Stimulated activated CD8-positive, alpha-beta memory T cell treated with anti-CD3 and anti-CD28 coated beads, Interleukin-12 subunit alpha, Interleukin-12 subunit beta, amount 100 ng/mL, for 24 hours (primary cell): ENCODE measurements around the gene DNAJC30.
"Not testable (repeated sequence)": the region's sequence is repeated elsewhere in the genome, so short reads cannot be mapped to it uniquely, and the experiment has no call there.

ENCODE experiments used
- DNase-seq: peaks from one replicate; pipeline ENCODE4 v3.0.0-alpha.2; 2020; ENCODE audit errors: extremely low read depth

DNAJC30 gene

DNA sequence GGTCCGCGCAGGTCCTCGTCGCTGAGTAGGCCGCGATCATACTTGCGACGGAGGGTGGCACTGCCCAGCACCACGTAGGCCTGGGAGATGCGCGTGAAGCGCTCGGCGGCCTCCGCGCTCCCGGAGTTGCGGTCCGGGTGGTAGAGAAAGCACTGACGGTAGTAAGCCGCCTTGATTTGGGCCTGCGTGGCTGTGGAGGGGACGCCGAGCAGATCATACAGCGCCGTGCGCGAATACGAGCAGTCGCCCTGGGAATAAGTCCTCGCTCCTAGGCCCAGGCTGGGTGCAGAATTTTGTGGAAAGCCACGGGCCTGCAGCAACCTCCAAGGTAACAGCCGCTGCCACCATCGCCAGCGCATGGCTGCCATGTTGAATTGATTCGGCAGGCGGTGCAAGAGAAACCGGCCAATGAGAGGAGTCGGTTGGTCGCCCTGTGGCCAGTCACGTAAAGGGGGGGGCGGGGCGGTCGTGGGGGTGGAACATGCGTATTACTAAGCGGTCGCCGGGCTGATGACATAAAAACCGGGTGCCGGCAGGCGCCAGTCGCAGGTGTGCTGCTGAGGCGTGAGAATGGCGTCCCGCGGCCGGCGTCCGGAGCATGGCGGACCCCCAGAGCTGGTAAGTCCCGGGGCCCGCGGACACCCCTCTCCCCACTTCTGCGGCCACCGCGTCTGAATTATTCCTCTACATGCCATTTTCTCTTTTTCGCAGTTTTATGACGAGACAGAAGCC, at the start of gene DNAJC30, which contains the start of gene BUD23:
DNAJC30 (minus strand) TSS at position 398 of the 732 bp plus-strand sequence; CDS start at position 368, 30 bp downstream.
BUD23 (plus strand) TSS at position 542 of the 732 bp plus-strand sequence; CDS start at position 571, 29 bp downstream.
- DNase-seq: peak; percentile 97

DNA sequence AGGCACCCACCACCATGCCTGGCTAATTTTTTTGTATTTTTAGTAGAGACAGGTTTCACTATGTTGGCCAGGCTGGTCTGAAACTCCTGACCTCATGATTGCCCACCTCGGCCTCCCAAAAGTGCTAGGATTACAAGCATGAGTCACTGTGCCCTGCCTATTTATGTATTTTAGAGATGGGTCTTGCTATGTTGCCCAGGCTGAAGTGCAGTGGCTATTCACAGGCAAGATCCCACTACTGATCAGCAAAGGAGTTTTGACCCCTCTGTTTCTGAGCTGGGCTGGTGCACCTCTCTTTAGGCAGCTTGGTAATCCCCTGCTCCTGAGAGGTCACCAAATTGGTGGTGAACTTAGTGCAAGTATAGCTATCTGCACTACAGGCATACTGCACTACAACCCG, 49.1 kb upstream of the DNAJC30 start:
- no peak for DNase-seq

DNA sequence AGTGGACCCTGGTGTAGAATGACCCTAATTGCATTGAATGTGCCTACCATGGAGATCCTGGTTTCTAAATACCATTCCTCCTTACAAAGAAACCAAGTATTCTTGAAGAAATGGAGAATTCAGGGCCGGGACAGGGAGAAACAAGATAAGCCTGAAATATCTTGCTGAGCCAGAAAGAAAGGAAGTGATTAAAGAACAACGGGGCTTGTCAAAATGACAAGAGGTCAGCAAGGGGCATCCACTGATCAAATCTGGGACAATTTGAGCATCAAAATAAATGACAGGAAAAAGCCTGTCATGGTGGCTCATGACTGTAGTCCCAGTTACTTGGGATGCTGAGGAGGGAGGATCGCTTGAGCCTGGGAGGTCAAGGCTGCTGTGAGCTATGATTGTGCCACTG, 47.2 kb upstream of the DNAJC30 start:
- no peak for DNase-seq

DNA sequence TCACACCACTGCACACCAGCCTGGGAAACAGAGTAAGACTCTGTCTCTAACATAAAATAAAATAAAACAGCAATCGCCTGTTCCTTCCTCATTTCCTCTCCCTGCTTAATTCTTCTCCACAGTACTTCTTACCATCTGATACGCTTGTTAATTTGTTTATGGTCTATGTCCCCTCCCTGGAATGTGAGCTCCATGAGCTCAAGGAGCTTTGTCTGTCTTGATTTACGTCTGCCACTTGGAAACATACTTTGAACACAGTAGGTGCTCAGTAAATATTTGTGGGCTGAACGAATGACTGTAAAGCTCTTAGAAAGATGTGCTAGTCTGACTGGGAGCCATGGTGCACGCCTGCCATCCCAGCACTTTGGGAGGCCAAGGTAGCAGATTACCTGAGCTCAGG, 45.3 kb upstream of the DNAJC30 start:
- no peak for DNase-seq

DNA sequence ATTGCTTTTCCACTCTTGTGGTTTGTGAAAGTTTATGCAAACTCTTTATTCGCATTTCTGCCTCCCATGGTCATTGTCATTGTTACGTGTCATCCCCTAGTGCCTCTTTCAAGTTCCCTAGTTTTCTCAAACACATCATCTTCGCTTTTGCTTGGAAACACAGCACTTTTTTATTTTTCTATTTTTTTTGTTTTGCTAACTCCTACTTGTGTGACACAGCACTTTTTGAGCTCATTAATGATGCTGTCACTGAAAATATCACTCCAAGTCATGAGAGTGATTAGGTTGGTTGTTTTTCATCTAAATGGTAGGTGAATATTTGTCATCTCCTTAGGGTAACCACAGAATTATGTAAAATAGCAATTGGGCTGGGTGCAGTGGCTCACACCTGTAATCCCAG, 44.7 kb upstream of the DNAJC30 start:
- DNase-seq: no peak

DNA sequence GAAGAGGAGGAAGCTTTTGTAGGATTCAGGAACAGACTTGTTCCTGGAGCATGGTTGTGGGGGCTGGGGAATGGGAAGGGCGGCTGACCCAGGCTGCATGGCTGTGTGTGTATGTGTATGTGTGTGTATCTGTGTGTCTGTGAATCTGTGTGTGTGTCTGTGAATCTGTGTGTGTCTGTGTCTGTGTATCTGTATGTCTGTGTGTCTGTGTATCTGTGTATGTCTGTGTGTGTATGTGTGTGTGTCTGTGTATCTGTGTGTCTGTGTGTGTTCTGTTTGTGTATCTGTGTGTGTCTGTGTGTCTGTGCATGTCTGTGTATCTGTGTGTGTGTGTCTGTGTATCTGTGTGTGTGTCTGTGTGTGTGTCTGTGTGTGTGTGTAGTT, 42.8 kb upstream of the DNAJC30 start:
- no peak for DNase-seq

DNA sequence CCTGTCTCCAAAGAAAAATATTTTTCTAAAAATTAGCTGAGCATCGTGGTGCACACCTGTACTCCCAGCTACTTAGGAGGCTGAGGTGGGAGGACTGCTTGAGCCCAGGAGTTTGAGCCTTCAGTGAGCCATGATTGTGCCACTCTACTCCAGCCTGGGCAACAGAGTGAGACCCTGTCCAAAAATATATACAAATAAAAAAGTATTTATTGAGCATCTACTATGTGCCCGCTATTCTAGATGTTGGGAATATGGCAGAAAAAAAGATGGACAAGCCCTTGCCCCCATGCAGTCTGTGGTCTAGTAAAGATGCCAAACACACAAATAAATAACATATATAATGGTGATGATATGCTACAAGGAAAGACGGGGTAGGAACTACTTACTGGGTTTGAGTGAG, 40.6 kb upstream of the DNAJC30 start:
- DNase-seq: no peak

DNA sequence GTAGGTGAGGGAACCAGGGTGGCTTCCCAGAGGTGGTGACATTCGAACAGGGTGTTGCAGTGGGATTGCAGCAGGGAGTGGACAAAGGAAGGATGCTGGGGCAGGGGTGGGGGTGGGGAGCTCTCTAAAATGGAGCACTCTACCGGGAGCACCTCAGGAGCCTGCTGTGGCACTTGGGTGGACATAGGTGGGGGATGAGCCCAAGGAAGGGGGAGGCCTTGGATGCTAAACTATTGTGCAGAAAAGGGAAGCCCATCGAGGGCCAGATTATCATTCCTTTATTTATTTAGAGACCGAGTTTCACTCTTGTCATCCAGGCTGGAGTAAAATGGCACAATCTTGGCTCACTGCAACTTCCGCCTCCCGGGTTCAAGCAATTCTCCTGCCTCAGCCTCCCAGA, 39.5 kb upstream of the DNAJC30 start:
- no peak for DNase-seq

DNA sequence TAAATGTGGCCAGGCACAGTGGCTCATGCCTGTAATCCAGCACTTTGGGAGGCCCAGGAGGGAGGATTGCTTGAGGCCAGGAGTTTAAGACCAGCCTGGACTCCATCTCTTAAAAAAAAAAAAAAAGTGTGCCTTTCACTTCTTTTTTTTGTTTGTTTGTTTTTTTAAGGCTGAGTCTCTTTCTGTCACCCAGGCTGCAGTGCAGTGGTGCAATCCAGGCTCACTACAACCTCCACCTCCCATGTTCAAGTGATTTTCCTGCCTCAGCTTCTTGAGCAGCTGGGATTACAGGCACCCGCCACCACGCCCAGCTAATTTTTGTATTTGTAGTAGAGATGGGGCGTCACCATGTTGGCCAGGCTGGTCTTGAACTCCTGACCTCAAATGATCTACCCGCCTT, 38.9 kb upstream of the DNAJC30 start:
- DNase-seq: not testable (repeated sequence)

DNA sequence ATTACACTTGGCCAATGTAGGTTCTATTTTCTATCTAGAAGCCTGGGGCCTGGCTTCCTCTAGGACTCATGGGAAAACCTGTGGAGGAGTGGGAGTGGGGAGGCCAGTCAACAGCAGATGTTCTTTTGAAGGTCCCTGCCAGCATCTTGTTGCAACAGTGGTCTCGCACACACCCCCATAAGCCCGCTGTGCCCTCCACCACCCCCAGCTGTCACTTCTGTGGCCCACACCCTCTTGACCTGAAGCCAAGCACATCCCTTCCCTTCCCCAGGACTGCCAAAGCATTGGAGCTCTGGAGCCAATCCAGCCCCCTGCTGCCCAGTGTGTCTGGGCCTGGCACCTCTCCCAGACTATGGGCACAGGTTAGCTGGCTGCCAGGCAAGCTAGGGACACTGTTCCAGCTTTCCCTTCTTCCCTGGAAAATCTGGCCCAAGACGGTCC, 38.1 kb upstream of the DNAJC30 start:
- DNase-seq: no peak

DNA sequence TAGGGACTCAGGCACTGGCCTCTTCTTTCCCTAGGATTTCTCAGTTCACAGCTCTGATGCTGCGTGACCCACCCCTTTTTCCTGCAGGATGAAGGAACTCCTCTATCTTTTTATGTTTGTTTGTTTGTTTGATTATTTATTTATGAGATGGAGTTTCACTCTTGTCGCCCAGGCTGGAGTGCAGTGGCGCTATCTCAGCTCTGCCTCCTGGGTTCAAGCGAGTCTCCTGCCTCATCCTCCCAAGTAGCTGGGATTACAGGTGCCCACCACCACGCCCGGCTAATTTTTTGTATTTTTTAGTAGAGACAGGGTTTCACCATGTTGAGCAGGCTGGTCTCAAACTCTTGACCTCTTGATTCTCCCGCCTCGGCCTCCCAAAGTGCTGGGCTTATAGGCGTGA, 37.2 kb upstream of the DNAJC30 start:
- not testable (repeated sequence) for DNase-seq

DNA sequence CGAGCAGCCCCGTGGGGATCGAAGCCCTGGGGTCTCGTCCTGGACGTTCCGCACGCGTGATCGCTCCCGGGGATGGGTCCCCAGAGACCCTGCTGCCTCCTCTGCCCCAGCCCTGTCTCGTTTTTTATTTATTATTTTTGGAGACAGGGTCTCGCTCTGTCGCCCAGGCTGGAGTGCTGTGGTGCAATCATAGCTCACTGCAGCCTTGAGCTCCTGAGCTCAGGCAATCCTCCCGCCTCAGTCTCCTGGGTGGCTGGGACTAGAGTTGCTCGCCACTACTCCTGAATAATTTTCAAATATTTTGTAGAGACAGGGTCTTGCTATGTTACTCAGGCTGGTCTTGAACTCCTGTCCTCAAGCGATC, 36.5 kb upstream of the DNAJC30 start:
- no peak for DNase-seq

DNA sequence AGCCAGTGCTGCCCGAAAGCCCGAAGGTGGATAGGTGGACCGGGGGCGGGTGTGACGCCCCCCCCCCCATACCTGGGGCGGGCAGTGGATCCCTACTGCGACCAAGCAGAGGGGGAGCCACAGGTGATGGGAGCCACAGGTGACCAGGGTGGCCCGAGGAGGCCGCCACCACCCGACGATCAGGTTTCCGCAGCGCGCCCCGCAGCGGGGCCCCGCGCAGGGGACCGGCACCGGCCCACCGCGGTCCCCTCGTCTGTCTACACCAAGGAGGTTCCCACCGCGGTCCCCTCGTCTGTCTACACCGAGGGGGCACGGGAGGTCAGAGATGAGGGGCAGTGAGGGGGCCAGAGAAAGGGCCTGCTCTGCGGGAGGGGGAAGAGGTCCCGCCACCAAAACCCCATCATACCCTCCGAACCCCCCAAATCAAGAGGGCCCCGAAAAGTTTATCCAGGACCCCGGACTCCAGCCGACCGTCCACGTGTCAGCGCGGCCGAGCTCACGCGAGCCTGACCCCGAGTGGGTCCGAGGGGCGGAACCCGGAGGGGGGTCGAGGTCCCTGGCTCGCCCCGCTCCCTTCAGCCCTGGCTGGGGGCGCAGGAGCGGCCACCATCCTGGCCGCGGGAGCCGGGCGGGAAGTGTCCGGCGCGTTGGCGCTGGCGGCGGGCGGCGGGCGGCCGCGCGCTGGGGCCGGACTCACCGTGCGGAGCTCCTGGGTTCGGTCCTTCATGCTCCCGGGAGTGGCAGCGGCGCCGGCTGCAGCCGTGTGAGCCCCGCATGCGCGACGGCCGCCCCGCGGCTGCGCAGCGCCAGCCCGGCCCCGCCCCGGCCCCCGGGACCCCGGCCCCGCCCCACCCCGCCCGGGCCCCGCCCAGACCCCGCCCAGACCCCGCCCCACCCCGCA, 35.9 kb upstream of the DNAJC30 start, which contains the start of gene STX1A:
STX1A (minus strand) TSS at position 765 of the 901 bp plus-strand sequence; CDS start at position 727, 38 bp downstream.
- no peak for DNase-seq

DNA sequence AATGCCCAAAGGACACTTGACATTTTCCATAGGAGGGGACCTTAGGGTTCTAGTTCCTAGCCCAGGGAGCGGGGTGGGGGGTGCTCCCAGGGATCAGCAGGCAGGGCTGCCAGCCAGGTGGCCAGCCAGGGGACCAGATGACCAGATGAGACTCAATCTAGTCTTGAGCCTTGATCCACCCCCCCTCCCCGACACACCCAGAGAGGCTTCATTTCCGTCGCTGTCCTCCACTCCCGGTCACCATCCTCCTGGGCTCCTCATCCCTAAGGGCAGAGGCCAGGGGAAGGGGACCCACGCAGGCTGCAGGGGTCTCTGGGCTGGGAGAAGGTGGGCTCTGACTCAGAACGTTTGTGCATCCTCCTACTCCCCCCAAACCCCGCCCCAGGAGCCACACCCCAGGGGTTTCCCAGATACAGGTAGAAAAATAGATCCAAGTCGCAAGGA, 35.2 kb upstream of the DNAJC30 start:
- DNase-seq: no peak

DNA sequence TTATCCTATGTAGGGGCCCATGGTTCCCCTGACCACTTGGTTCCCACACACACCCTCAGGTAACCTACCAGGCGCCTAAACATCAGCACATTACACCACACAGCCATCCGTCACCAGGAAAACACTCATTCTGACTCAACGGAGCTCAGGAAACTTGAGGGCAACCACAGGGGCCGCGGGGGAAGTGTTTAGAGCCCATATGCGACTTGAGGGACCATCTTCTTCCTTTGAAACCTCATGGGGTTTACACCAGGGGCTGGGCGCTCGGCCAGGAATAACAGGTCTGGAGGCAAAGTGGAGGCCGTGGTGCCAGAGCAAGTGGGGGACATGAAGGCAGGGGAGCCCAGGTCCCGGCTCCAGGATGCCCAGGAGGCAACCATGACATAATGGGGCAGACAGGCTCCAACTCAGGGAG, 34.7 kb upstream of the DNAJC30 start:
- peak; percentile 61 for DNase-seq

DNA sequence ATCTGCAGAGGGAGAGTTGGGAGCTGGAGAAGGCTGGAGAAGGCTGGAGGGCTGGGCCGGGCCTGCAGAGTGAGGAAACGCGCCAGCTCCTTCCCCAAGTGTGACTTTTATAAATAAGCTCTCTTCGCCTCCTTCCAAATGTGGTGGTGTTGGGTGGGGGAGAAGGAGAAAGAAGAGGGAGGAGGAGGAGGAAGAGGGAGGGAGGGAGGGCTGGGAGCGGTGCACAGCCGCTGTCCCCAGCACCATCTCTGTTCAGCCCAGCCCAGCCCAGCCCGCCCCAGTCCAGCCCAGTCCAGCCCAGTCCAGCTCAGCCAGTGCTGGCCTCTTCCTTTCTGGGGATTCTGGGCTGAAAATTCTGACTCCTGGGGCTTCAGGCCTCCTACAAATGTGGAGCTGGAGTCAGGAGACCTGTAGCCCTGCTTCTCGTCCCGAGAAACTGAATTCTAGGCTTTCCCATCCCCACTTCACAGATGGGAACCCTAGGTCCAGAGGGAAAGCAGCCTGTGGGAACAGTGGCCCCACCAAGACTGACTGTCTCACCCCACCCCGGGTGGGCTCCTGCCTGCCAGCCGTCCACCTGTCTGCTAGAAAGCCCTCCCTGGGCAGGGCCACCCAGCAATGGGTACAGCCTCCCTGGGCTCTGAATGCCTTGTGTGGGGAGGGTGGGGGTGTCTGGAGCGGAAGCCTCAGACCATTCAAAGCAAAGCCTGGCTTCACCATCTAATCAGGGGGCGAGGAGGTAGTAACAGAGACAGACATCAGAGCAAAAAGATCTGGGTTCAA, 34.0 kb upstream of the DNAJC30 start:
- no peak for DNase-seq

DNA sequence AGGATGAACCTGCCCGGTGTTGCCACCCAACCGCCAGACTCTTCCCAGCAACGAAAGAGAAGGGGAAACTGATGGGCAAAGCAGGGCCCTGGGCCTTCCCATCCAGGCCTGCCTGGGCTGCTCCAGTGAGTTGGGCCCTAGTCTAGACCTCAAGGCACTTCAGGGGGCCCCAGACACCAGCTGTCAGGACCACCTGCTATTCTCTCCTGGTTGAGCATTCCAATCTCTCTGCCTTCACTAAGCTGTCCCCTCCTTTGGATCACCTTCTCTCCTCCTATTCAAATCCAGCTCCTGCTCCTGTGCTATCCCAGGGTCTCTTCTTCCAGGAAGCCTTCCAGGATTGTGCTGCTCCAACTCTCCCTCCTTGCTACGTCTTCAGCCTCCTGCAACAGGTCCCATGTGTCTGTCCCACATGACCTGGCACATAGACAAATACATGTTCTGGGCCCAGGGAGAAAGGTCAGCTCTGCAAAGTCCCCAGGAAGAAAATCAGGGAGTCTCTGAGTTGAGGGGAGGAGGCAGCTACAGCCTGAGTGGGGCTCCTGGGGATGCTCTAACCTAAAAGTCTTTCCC, 33.2 kb upstream of the DNAJC30 start:
- DNase-seq: no peak

DNA sequence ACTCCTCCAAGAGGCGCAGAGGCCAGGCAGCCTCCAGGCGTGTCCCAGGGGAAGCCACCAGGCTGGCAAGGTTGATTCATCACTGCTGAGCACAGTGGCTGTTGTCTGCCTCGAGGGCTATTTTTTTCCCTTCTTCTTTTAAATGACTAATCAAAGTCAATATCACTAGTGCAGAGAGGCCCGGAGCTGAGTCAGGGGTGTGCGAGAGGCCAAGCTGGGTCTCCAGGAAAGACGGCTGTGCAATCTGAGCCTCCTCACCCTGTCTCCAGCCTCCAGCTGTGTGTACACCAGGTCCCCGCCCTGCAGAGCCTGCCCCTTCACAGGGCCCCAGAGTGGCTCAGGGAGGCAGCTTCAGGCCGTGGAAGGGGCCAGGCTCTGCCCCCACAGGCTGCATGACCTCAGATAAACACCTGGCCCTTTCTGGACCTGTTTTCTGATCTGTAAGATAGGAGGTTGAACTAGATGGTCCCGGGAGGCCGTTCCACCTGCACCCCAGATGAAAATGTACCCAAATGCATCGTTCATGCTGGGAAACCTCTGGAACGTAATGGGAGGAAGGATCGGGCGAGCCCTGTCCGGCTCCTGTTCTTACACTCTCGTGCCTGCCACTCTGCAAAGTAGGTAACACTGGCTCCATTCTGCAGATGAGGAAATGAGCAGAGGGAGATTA, 32.5 kb upstream of the DNAJC30 start:
- no peak for DNase-seq

DNA sequence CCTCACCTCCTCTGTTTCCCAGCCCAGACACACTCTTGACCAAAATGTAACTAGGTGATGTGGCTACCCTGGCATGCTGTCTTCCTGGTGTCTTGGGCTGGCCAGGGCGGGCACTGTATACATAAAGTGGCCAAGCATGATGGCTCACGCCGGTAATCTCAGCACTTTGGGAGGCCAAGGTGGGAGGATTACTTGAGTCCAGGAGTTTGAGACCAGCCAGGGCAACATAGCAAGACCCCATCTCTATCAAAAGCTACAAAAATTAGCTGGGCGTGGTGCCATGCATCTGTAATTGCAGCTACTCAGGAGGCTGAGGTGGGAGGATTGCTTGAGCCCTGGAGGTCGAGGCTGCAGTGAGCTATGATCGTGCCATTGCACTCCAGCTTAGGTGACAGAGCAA, 30.1 kb upstream of the DNAJC30 start:
- not testable (repeated sequence) for DNase-seq

DNA sequence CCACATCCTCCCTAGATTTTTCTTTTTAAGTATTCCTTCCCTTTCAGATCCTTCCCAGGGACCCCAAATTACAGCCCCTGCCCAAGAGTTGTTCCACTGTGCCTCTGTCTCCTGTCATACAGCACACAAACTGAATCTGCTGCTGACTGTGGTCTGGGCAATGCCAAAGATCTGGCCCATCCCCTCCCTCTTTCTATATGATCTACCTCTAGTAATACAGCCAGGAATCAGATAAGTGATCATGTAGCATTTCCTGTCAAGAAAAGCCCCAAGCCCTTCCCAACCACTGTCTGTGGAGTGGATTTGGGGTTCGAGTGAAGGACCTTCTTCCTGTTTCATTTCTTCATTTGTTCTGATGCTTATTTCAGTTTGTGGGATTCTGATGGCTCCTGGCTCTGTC, 29.5 kb upstream of the DNAJC30 start:
- DNase-seq: no peak

DNA sequence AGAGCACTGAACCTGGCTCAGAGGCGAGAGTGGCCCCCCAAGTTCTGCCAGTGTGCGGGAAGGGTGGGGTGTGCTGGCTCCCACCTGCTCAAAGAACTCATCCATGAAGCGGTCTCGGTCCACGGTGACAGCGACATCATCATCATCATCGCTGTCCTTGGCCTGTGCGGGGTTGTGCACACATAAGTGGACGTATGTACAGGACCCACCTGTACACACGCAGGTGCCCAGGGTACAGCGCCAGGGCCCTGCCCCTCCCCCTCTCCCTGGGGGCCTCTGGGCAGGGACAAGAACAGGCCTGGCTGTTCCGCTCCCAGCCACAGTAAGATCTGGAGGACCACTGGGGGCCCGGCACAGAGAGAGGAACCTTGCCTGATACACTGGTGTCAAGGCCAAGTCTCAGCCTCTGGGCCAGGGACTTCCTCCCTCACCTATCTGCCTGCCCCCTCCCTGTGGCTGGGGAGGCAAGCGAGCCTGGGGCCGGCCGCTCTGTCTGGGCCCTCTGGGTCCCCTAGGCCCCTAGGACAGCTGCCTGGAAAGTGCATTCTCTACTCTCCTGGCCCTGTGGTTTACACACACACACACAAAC, 25.8 kb upstream of the DNAJC30 start:
- DNase-seq: no peak
